DMS153 (cell line): ENCODE measurements around the gene ANKS4B.

Experiments used
- DNase-seq: peaks from one replicate; lab custom pipeline; 2025; lab: John Stamatoyannopoulos, UW

The ANKS4B gene

DNA sequence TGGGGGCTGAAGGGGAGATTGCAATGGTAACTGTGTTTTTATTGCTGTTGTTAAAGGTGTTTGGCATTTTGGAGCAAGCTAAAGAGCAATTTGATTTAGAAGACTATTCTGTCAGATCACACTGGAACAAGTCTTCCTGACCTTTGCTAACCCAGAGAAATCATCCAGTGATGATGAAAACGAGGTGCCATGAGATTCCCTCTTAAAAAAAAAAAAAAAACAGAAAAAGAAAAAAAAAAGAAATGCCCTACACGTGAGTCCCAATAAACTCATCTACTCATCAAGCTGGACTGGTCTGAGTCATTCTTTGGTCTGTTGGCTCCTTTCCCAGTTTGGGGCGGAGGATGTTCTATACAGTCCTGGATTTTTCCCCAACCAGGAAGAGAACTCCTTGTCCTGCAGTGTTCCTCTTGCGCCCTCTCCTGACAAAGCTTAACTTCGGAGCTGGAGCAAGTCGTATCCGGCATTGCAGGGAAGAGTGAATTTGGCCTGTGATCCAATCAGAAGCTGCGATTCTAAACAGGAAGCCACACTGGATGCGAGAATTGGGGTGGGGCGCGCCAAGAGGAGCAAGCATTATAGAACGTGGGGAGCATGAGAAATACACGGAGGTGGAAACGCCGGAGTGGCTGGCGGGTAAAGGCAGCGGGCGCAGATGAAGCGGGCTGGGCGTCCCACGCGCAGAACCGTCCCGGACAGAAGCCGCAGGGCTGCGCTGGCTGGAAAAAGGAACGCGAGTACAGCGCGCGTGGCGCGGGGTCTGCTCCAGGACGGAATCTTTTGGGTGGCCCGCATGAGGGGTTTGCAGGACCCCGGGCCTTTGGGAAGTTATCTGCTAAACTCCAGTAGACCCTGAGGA, 67.0 kb downstream of the ANKS4B start:
- peak; percentile 99 for DNase-seq

- DNase-seq: peak; percentile 70
These were observed 67.8 kb downstream of the ANKS4B start for GRCh38 chr16:21301168-21301894.

DNA sequence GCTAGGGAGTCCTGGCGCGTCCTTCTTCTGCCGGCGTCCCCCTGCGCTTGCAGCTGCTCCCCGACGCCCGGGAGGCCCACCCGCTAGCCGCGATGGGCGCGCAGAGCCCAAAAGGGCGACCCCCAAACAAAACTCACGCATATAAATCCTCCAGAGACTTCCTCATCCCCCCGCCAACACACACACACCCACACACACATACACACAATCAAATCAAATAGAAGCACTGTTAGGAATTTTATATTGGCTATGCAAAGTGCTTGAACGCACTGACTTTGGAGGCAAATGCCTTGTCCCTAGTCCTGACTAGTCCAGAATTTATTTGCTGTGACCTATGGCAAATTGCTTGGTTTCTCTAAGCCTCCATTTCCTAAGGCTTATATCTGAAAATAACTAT, 68.4 kb downstream of the ANKS4B start:
- DNase-seq: no peak

DNA sequence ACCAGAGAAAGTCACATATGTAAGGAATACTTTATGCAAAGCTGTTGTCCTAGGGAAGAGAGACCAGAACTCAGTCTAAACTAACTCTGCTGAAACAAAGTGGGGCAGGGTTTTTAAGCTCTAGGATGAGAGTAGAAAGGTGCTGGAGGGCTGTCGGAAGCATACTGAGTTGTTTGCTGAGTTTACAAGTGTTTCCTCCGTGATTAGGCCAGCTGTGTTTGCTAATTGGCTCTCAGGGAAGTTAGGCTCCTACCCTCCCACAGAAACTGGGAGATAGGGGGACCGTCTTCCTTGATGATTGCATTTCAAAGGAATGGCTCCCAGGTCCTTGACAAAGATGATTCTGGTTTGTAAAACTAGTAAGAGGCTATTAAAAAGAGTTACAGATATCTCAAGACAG, 69.0 kb downstream of the ANKS4B start:
- DNase-seq: peak; percentile 29

GRCh38 chr16:21302898-21303528, 69.5 kb downstream of the ANKS4B start:
- no peak for DNase-seq
